ENCODE measurements around the gene FPR2.
A peak's percentile ranks its signal among the peaks of the same experiment; 100 is the strongest.
"Not testable (repeated sequence)": the region's sequence is repeated elsewhere in the genome, so short reads cannot be mapped to it uniquely, and the experiment has no call there.

The FPR2 gene

GRCh38 chr19:51740356-51740755 is 20.6 kb upstream of the FPR2 start:
- peak; percentile 4 to 14 for DNase-seq

- no peak for DNase-seq
Observed at GRCh38 chr19:51742789-51743188, 18.2 kb upstream of the FPR2 start.

DNA sequence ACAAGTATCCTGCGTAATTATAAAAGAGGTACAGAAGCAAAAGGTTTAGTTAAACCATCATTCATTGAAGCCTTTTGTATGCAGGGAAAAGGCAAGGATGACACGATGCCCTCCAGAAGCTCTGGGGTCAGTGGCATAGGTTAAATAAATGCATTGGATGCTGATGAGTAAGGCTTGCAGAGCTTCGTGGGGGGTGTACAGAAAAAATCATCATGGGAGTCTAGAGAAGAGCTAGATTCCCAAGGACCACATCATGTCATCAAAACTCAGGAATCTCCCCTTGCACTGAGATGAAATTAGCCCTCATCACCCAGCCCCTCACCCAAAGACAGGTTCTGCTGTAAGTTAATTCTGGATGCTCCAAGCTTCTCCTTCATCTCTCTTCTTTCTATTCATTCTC is 17.6 kb upstream of the FPR2 start:
- DNase-seq: no peak

- no peak for DNase-seq
Observed at GRCh38 chr19:51746731-51747130, 14.2 kb upstream of the FPR2 start.

GRCh38 chr19:51749979-51750378 is 11.0 kb upstream of the FPR2 start:
- DNase-seq: no peak

GRCh38 chr19:51750400-51751094 is 10.4 kb upstream of the FPR2 start:
- DNase-seq: no peak

DNA sequence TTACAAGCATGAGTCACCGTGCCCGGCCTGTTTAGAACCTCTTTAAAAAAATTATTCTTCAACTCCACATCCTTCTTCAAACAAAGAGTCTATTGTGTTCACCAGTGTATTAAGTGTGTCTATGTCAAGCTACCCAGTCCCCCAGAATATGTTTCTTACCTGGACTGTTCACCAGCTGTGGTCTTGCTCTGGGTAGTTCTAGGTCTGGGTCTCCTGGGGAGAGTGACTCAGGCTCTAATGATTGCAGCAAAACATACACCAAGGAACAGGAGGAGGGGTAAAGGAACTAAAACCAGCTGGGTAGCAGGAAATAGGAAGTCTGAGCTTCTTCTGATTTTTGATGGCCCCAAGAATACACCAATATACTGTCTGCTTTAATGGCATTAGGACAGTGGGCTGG is 9.3 kb upstream of the FPR2 start, which contains the start of gene FPR1:
Gene FPR1, minus strand, starts transcription at position 224 of the 400 bp plus-strand sequence. CDS start 4,884 bp downstream, outside the sequence.
- DNase-seq: peak; percentile 33 to 50

DNA sequence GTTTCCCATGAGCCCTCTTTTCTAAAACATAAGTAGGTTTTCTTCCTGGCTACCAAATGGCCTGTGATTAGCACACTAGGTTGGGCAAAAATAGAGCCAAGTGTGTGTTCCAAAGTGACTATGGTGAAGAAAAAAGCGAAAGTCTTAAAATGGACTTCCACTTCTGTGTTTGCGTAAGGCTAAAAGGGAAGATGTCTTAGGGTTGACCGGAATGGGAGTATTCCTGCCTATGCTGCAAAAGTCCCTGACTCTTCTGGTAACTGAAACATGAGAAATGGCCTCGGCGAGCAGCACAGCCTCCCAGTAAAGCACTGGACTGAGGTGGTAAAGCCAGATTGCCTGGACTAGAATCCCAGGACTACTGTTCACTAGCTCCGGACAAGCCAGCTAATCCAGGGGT is 6.9 kb upstream of the FPR2 start:
- DNase-seq: no peak

GRCh38 chr19:51754770-51755169 is 6.2 kb upstream of the FPR2 start:
- no peak for DNase-seq

DNA sequence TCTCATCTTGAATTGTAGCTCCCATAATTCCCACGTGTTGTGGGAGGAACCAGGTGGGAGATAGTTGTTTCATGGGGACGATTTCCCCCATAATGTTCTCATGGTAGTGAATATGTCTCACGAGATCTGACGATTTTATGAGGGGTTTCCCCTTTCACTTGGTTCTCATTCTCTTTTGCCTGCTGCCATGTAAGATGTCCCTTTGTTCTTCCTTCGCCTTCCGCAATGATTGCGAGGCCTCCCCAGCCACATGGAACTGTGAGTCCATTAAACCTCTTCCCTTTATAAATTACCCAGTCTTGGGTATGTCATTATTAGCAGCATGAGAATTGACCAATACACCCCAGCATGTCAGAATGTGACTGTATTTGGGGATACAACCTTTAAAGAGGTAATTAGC is 5.4 kb upstream of the FPR2 start:
- DNase-seq: no peak

GRCh38 chr19:51761696-51762095 is 716 bp downstream of the FPR2 start:
- no peak for DNase-seq

- no peak for DNase-seq
Observed at GRCh38 chr19:51765086-51765485, 4.1 kb downstream of the FPR2 start.

DNA sequence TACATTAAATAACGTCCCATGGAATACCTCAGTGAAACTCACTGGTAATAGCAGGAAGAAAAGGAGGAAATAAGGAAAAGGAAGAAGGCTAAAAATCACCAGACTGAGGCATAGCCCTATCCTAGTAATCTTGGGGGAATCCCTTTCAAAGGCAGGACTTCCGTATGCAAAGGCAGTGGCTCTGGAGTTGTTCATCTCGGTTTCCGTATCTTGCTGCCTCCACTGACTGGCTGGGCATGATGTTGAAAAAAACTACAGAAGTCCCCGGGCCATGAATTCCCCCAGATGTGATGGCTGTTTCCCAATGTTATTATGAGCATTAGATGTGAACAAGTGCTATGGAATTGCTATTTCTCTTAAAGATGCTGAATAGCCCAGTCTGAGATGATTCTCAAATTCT is 5.5 kb downstream of the FPR2 start:
- no peak for DNase-seq

GRCh38 chr19:51771376-51772130 is 10.6 kb downstream of the FPR2 start:
- no peak for DNase-seq

- no peak for DNase-seq
Observed at GRCh38 chr19:51772977-51773376, 12.0 kb downstream of the FPR2 start.

- not testable (repeated sequence) for DNase-seq
Observed at GRCh38 chr19:51776561-51776960, 15.6 kb downstream of the FPR2 start.

DNA sequence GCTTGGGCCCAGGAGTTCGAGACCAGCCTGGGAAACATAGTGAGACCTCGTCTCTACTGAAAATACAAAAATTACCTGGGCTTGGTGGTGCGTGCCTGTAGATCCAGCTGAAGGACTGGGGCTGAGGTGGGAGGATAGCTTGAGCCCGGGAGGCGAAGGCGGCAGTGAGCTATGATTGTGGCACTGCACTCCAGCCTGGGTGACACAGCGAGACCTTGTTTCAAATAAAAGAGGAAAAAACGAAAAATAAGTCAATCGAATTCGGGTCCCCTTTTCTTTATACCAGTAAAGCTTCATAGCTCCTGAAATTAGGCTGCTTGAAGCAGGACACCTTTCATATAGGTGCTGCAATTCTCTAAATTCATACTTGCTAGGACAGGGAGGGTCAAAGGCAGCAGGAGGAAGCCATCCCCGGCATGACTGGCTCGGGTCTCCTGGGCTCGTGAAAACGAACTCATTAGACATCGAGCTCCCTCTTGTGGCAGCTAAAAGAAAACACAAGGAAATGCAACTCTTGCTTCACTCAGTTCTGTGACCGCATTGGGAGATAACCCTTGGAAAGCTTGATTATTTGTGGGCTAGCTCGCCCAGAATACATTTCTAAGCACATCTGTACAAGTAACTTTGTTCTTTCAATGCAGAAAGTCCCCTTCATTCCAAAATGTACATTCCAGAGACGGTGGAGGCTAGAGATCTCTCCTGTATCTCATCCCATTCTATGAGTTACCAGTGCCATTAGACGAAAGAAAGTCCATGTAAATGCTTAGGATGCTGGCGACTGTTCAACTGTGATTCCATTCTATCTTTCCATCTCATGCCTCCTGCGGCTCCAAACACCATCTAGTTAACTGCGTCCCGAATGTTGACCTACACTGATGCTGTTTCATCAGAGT is 16.8 kb downstream of the FPR2 start:
- DNase-seq: peak; percentile 79 to 86

DNA sequence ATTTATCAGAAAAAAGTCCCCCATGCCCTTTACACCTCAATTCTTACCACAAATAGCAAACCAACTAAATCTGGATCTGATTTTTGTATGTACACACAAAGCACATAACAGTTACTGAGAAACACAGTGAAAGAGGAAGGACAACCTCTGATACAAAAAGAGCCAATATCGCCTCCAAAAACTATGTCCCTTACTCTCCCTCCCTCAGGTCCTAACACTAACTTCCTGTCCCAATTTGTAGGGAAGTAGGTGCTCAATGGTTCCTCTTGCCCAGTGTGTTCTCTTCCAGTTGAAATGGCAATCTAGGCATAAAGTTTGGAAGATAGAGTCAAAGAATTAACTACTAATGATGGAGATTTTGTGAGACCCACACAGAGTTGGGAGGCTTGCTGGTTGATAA is 18.2 kb downstream of the FPR2 start:
- no peak for DNase-seq

DNA sequence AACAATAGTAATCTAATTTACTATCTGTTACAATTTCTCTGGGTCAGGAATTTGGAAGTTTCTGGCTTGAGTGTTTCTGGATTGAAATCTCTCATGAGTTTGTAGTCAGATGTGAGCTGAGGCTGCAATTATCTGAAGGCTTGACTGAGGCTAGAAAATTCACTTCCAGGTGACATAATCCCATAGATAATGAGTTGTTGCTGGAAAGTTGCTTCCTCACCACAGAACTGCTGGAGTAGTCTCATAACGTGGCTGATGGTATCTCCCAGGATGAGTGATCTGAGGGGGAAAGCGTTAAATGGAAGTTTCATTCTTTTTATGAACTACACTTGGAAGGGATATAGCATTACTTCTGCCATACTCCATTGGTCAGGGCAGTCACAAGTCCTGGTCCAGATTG is 18.7 kb downstream of the FPR2 start:
- DNase-seq: no peak

DNA sequence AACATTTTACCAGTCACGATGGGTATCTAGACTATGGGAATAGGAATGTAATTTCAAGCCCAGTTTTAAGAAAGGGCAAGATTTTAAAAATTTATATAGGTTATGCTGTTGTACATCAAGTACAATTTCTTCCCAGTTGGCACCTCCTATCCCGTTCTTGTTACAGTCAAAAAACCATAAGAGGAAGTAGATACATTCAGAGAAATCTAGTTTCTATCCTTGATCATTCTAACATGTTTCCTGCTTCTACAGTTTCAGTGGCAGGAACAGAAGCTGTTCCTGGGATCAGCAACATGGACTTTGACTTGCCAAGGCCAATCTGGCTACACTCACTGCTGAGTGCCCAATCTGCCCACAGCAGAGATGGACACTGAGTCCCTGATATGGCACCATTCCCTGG is 19.3 kb downstream of the FPR2 start:
- DNase-seq: peak; percentile 6 to 29

DNA sequence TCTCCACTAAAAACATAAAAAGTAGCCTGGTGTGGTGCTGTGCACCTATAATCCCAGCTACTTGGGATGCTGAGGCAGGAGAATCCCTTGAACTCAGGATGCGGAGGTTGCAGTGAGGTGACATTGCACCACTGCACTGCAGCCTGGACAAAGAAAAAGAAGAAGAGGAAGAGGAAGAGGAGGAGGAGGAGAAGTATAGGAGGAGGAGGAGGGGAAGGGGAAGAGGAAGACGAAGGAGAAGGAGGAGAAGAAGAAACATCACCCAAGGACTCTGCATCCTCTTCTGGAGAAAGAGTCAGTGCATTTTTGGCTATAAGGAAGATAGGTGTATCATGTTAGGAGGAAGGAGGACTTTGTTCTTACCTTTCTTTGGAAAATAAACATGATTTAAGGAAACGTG is 21.0 kb downstream of the FPR2 start:
- no peak for DNase-seq

GRCh38 chr19:51783372-51783771 is 22.4 kb downstream of the FPR2 start:
- DNase-seq: peak; percentile 95 to 98

- DNase-seq: no peak
Observed at GRCh38 chr19:51784109-51784785, 23.3 kb downstream of the FPR2 start.

Measured in Kasumi-1 (cell line).